NOMO-1 (cell line): ENCODE data around the gene GBP2.
A peak's percentile ranks its signal among the peaks of the same experiment; 100 is the strongest.

Experiments
- DNase-seq, 2 experiments: peaks; one replicate each; lab custom pipeline; 2025; ENCODE audit not compliant: unreplicated experiment in 2 of 2; lab: John Stamatoyannopoulos, UW

The GBP2 gene, protein sequence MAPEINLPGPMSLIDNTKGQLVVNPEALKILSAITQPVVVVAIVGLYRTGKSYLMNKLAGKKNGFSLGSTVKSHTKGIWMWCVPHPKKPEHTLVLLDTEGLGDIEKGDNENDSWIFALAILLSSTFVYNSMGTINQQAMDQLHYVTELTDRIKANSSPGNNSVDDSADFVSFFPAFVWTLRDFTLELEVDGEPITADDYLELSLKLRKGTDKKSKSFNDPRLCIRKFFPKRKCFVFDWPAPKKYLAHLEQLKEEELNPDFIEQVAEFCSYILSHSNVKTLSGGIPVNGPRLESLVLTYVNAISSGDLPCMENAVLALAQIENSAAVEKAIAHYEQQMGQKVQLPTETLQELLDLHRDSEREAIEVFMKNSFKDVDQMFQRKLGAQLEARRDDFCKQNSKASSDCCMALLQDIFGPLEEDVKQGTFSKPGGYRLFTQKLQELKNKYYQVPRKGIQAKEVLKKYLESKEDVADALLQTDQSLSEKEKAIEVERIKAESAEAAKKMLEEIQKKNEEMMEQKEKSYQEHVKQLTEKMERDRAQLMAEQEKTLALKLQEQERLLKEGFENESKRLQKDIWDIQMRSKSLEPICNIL

DNA sequence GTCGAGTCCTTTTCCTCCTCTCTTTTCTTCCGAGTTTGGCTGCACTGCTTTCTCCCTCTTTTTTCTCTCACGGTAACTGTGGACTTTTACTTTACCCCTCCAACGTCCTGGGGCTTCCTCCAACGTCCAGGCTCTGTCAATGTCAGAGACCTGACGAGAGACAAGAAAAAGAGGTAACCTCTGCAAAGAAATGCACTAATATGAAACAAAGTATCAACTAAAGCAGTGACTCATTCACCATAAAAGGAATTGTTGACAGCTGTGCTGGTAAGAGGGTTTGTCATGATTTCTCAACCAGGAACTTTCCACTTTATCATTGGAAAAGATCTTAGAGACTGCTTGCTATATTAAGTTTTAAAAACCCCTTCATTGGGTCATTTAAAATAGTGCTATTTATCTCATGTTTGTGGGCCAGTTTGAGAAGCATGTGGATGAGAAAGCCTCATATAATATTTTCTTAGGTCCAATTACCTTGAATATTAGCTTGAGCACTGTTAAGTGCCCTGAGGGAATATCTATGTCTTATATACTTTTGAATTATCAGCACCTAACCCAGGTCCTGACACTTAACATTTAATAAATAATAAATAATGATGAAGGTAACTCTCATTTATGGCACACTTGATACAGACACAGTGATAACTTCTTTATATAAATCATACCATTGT is at the start of gene GBP2:
GBP2 (minus strand) TSS at position 202 of the 668 bp plus-strand sequence. CDS start 4,148 bp downstream, outside the sequence.
- peak; percentile 22 to 79 for DNase-seq

DNA sequence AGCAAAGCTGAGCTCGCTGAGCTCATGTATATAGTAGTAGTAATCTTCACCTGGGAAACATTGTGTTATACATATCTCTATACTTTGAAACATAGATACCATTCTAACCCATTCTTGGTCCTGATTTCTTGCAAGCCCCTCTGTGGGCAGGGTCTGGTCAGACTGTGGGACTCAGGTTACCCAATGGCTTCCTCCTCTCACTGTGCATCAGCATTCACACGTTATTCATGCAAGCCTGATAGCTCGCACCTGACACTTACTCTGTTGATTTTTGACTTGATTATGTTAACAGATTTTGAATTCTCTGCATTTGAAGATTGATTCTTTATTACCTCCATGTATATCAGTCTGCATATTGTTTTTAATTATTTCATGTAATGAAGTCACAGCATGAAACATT is 48.6 kb upstream of the GBP2 start:
- DNase-seq: no peak

DNA sequence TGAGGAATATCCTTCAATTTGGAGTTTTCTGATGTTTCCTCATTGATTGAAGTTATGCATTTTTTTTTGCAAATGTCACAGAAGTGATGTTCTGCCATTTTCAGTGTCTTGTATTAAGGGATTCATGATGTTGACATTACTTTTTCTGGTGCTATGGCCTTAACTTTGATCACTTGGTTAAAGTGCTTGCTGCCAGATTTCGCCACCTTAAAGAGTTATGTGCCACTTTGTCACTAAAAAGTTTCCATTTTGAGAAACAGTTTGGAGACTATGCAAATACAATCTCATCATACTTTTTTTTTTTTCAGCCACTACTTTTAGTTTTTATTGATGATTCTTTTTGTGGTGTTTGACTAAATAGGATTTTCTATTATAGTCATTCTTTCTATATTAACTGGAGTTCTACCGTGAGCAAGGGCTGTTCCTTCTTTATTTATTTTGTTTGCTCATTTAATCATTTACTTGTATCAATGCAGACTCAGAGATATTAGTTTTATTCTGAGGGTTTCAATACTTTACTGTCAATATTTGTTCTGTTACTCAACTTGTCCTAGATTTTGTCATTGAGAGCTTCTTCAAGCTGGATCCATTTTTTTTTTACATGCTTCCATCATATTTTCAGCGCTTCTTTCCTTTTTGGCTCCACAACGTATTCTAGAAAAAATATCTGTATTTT is 46.7 kb upstream of the GBP2 start:
- no peak for DNase-seq

DNA sequence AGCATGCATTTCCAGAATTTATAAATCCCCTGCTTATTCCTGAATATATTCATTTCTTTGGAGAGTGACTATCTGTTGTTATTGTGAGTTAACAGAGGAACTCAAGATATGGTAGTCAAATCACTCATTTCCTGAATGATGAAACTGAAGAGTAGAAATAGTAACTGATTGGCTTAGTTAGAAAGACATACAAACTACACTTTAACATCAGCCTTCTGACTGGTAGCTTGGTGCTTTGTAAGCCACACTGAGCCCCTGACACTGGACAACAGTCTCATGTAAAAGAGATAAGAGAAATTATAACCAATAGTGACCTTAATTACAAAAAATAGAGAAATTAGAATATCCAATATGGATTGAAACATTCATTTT is 45.1 kb upstream of the GBP2 start:
- DNase-seq: peak; percentile 8 to 65

DNA sequence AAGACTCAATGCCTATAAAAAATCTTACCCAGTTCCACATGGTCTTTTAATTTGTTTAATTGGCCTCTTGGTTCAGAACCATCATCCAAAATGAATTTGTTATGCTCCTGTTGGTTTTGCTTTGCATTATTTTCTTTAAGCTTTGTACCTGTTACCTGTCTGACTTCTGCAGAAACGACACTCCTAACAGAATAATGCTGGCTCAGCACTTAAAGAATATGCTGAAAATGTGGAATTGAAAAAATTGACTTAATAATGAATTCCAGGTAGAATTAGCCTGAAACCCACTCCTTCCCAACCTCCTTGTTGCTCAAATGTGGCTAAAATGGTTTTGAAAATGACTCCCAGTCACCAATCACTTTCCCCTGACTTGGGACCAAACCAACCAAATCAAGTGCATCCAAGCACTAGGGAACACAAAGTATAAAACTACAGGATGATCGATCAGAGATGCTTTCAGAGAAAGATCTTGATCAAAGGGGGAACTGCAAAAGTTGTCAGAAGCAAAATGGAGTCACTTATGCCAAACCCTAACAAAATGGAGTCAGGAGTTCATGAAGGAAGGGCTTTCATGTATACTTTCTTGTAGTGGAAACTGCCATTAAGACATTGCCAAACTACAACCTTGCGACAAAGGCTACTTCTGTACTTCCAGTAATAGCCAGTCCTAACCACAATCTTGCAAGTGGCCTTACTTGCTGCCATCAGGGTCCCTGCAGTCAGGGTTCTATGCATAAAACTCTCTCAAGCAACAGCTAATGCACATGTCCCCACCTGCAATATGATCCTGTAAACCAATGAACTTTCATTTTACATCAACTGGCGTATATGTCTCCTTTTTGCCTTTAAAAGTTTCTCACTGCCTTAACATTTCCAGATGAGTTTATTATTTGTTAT is 44.5 kb upstream of the GBP2 start:
- peak; percentile 39 to 61 for DNase-seq

DNA sequence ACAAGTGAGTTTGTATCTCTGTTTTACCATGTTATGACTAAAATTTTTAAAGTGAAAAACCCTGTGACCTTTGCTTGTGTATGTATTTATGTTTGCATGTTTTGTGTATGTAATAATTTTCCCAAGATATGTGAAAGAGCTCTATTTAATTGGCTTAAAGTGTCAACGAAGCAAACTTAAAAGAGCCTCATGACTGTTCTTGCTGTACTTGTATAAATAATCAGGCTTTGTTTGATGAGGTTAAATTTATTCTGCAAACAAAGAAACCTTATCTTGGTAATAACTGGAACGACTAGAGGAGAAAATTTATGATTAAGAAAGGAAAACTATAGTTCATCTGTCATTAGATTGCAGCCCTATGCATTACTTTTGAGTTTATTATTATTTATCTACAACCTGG is 43.3 kb upstream of the GBP2 start:
- DNase-seq: no peak

DNA sequence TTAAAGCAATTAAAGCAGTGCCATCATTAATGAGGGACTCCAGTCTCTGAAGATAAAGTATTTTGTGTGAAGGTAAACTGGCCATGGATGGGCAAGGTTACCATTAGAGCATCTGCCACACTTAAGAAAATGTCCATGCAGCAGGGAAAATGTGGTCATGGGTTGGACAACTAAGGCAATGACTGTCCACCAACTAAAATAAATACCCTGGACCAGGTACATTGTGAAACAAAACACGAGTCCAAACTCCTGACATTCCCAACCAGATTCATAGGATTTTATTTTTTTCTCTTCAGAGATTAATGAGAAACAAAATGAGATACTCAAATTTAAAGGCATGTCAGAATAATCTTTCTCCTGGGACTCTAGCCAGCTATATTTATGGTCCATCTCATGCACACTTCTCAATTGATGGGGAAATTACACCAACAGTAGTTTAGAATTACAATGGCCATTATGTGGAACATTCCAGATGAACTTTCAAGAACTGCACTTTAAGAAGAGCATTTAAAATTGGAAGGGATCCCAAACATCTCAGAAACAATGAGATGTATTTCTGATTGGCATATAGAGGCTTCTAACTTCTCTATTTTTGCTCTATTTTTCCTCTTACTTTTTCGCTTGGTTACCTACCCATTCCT is 41.8 kb upstream of the GBP2 start:
- no peak for DNase-seq

DNA sequence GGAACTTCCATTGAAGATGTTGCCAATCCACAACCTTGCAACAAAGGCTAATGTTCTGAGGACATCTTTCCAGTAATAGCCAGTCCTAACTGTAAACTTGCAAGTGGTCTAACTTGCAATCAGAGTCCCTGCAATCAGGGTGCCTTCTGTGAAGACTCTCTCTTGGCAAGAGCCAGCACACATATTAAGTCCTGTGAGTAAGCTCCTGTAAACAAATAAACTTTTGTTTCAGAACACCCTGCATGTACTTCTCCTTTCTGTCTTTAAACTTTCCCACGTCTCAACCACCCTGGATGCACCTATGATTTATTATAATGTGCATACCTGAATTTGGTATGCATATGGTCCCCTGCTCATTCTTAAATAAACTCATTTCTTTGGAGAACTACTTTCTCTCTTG is 40.8 kb upstream of the GBP2 start:
- no peak for DNase-seq

DNA sequence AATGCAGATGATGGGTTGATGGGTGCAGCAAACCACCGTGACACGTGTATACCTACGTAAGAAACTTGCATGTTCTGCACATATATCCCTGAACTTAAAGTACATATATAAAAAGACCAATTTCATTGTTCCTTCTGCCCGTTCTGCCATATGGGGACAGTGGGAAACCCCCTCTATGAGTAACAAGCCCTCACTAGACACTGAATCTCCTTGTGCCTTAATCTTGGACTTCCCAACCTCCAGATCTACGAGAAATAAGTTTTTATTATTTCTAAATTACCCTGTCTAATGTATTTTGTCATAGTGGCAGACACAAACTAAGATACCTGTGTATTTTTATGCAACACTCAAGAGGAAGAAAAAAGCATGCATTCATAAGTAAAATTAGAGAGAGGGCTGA is 39.9 kb upstream of the GBP2 start:
- no peak for DNase-seq

DNA sequence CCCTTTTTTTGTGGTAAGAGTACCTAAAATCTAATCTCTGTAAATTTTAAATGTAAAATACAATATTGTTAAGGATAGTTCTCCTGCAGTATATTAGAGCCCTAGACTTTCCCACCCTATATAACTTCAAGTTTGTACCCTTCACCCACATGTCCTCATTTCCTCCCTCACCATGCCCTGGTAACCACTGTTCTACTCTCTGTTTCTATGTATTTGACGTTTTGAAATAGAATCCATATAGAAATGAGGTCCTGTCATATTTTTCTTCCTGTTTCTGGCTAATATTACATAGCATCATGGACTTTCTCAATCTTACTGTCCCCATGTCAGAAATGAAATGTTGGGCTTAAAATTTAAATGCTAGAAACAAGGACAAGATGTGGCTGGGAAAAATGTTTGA is 25.1 kb upstream of the GBP2 start:
- peak in 1 of 2 experiments; percentile 25 for DNase-seq

DNA sequence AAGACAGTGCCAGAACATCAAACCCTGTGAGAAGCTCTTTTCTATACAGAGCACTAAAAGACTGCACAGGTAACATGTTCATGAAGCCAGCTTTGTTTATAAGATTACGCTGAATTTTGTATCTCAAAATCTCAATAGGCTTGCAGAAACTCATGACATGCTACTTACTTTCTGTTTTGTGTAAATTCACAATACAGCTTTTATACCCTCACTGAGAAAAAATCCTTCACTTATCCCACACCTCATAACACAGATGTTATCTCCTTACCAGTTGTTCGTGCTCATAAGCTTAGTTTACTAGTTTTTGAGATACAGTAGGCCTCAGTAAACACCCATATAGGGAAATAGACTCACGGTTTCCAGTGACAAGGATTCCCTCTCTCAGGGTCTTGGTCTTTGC is 24.1 kb upstream of the GBP2 start:
- DNase-seq: no peak

DNA sequence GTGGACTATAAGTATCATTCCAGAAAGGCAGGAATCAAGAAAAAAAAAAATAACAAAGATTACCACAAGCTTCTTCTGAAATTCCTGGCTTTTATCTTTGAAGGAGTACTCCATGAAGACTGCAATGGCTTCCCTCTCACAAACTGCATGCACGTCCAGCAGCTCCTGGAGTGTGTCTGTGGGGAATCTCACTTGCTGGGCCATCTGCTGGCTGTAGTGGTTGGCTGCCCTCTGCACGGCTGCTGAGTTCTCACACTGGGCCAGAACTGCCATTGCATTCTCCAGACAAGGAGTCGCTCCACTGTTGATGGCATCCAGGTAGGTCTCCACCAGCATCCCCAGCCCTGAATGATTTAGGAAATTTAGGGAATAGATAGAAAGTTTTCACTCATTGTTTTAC is 23.3 kb upstream of the GBP2 start:
- DNase-seq: no peak

DNA sequence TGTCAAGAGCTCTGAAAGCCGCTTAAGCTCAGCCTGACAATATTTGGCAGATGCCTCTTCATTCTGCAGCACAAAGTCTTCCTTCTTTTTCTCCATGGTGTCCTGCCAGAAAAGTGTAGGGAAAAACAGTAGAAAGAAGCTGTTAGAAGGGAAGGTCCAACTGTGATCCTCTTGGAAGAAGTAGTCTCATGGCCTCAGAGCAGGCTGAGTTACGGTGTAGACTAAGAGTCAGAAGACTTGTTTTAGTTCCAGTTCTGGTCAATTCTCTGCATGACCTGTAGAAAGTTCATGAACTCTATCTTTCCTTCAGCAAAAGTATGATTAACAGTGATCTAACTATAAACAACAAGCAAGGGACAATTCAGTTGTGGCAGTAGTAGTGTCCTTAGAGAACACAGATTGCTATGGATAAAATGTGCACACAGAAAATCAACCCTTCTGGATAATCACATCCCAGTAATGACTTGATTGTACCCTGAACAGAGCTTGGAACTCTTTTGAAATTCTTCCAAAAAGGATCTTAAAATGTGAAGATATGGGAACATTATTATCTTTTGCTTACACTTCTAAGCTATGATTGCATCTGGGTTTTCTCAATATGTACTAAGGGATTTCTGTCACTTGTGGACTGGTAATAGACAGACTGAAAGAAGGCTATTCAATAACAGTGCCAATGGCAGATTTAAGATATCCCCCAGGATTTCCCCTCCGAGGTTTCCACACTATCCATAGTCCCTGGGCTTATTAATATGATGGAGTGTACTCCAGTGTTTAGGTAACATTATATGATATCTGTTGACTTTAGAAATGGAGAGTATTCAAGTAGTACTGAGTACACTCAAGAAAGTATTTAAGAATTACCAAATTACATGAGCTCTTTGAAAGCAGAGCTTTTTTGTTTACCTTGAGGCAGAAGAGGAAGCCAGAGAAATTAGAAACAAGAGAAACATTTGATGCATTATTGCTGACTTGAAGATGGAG is 22.1 kb upstream of the GBP2 start:
- no peak for DNase-seq

DNA sequence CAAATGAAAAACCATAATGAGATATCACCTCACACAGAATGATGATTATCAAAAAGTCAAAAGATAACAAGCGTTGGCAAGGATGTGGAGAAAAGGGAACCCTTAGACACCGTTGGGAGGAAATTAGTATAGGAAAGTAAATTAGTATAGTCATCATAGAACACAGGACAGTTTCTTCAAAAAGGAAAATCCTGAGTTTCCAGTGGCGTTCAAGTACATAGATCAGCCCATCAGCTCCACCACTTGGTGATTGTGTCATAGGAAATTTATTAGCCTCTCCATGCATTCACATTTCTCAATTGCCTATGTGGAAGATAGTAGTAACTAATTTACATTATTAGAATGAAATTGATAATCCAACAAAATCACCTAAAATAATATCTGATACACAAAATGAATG is 20.8 kb upstream of the GBP2 start:
- DNase-seq: no peak

DNA sequence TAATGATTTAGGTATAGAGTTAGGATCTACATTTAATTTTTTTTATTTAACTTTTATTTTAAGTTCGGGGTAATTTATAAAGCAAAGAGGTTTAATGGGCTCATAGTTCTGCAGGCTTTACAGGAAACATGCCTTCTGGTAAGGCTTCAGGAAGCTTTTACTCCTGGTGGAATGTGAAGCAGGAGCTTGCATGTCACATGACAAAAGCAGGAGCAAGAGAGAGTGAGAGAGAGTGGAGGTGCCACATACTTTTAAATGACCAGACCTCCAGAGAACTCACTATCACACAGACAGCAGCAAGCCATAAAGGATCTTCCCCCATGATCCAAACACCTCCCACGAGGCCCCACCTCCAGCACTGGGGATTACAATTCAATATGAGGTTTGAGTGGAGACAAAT is 17.6 kb upstream of the GBP2 start:
- DNase-seq: no peak

DNA sequence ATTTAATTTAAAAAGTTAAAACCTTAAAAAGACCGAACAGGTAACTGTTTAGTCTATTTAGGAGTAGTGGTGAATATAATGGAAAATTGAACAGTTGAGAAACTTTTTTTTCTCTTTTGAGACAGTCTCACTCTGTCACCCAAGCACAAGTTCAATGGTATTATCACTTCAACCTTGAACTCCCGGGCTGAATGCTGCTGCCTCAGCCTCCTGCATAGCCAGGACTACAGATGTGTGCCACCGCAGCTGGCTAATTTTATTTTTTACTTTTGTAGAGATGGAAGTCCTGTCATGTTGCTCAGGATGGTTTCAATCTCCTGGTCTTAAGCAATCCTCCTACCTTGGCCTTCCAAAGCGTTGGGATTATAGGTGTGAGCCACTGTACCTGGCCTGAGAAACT is 16.2 kb upstream of the GBP2 start:
- DNase-seq: no peak

DNA sequence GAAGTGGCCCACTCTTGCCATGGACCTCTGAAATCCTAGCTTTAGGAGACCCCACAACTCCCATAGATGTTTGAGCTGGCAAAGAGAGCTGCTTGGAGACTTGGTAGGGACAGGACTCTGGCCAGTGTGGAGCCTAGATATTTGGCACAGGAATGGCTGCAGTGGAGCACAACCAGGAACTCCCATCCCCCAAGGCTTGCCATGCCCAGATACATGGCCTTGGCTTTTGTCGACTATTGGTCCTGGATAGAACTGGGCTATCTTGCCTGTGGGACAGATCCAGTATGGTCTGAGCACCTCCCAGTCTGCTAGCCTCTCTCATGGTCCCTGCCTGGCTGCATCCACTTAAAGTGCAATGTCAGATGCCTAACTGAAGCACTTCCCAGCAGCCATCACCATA is 7.8 kb upstream of the GBP2 start:
- no peak for DNase-seq

DNA sequence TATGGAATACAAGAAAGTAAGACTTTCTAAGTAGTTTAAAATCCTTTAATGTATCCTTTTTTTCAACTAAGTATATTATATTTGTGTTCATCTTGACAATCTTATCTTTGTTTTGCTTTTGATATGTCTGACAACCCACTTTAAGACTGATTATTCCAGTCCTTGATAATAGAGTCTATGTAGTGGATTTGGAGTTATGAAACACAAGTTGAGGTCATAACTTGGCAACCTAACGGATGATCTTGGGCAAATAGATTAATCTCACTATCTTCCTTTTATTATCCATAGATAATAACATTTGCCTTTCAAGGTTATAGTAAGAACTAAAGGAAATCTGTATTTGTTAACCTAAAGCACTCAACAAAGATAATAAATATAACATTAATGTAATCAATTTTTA is 4.8 kb upstream of the GBP2 start:
- no peak for DNase-seq

DNA sequence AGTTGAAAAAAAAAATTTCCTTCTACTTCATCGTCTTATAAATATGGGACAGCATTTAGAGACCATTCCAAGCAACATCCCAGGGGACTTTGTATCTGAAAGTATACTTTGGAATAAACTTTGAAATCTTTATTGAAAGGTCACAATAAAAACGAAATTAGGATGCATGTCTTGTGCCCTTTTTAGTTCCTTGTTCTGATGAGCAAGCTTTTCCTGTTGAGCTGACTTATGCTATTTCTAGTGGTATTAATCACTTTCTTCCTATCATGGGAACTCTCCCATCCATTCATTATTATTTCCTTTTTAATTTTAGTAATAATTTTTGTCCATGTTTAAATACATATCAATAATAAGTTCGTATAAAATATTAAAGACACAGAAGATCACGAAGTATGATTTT is 4.0 kb upstream of the GBP2 start:
- DNase-seq: peak; percentile 4 to 42
